ENCODE results near the gene SHOC2.

The SHOC2 gene

GRCh38 chr10:110980807-110981206, 61.4 kb downstream of the SHOC2 start:
- Histone ChIP-seq H3K4me3 (ENCODE audit: insufficient read depth in 1 of 2, low read depth in 1 of 2, low read length in 2 of 2) (no peak overlapping the region), H3K4ac (ENCODE audit: low read depth in 1 of 2, low read length in 2 of 2) (no peak overlapping the region), H3K9me3 (ENCODE audit: control insufficient read depth, low read length) (no peaks in the 10 kb centered on the region), H3K4me2 (ENCODE audit: low read length, poor library complexity, severe bottlenecking) (no peak overlapping the region), H3K4me1 (ENCODE audit: control insufficient read depth, insufficient read depth, low read depth, low read length) (no peaks in the 10 kb centered on the region), H4K8ac (ENCODE audit: low read length) (no peak overlapping the region), H3K23ac (ENCODE audit: low read length in 2 of 2) (no peak overlapping the region), H3K79me1 (replicated peaks; ENCODE audit: low read length, poor library complexity, severe bottlenecking) (peaks cover 8% of the 10 kb centered on the region), H3K36me3 (ENCODE audit: control insufficient read depth in 1 of 2, insufficient read depth in 2 of 2, low read depth in 1 of 2, low read length in 2 of 2) (peaks cover 0 to 34% of the 10 kb centered on the region in 2 experiments), H4K91ac (ENCODE audit: low read length) (no peak overlapping the region), H2BK15ac (ENCODE audit: low read depth, poor library complexity, severe bottlenecking) (no peak overlapping the region), H2AFZ (ENCODE audit: low read depth, low read length) (no peak overlapping the region), H3K9ac (ENCODE audit: low read length) (no peak overlapping the region), H3K27ac (ENCODE audit: low read length, poor library complexity, severe bottlenecking) (no peak overlapping the region), H3K14ac (ENCODE audit: low read length in 2 of 2) (no peak overlapping the region), H2BK120ac (ENCODE audit: low read depth, low read length) (no peak overlapping the region), H2BK5ac (ENCODE audit: low read depth, low read length, poor library complexity, severe bottlenecking) (no peak overlapping the region), H2BK12ac (ENCODE audit: low read length in 2 of 2) (no peak overlapping the region), H3K18ac (ENCODE audit: low read depth in 1 of 2, low read length in 2 of 2) (no peak overlapping the region), H3K27me3 (ENCODE audit: control insufficient read depth in 1 of 2, insufficient read depth in 1 of 2, low read length in 2 of 2) (no peaks in the 10 kb centered on the region), H2AK5ac (ENCODE audit: low read length, severe bottlenecking) (no peak overlapping the region)
- no peak for DNase-seq

GRCh38 chr10:110983466-110983865, 64.1 kb downstream of the SHOC2 start:
- Histone ChIP-seq H3K4me3 (ENCODE audit: insufficient read depth in 1 of 2, low read depth in 1 of 2, low read length in 2 of 2) (no peak overlapping the region), H3K9me3 (ENCODE audit: control insufficient read depth, low read length) (no peaks in the 10 kb centered on the region), H3K27ac (ENCODE audit: low read length, poor library complexity, severe bottlenecking) (no peak overlapping the region), H2BK15ac (ENCODE audit: low read depth, poor library complexity, severe bottlenecking) (no peak overlapping the region), H2AK5ac (ENCODE audit: low read length, severe bottlenecking) (no peak overlapping the region), H4K8ac (ENCODE audit: low read length) (no peak overlapping the region), H3K9ac (ENCODE audit: low read length) (no peak overlapping the region), H2BK5ac (ENCODE audit: low read depth, low read length, poor library complexity, severe bottlenecking) (no peak overlapping the region), H3K23ac (ENCODE audit: low read length in 2 of 2) (no peak overlapping the region), H4K91ac (ENCODE audit: low read length) (no peak overlapping the region), H3K79me1 (replicated peaks; ENCODE audit: low read length, poor library complexity, severe bottlenecking) (peaks cover 6% of the 10 kb centered on the region), H2BK12ac (ENCODE audit: low read length in 2 of 2) (no peak overlapping the region), H3K27me3 (ENCODE audit: control insufficient read depth in 1 of 2, insufficient read depth in 1 of 2, low read length in 2 of 2) (no peaks in the 10 kb centered on the region), H3K14ac (ENCODE audit: low read length in 2 of 2) (no peak overlapping the region), H3K18ac (ENCODE audit: low read depth in 1 of 2, low read length in 2 of 2) (no peak overlapping the region), H2BK120ac (ENCODE audit: low read depth, low read length) (no peak overlapping the region), H3K36me3 (ENCODE audit: control insufficient read depth in 1 of 2, insufficient read depth in 2 of 2, low read depth in 1 of 2, low read length in 2 of 2) (peaks cover 0 to 33% of the 10 kb centered on the region in 2 experiments), H2AFZ (ENCODE audit: low read depth, low read length) (no peak overlapping the region), H3K4ac (ENCODE audit: low read depth in 1 of 2, low read length in 2 of 2) (no peak overlapping the region), H3K4me2 (ENCODE audit: low read length, poor library complexity, severe bottlenecking) (no peak overlapping the region), H3K4me1 (ENCODE audit: control insufficient read depth, insufficient read depth, low read depth, low read length) (no peaks in the 10 kb centered on the region)
- 94% methylated on average over 2 of the region's 3 CpGs for WGBS
- no peak for DNase-seq

- no peak for DNase-seq
- Histone ChIP-seq H2BK120ac (ENCODE audit: low read depth, low read length) (no peak overlapping the region), H3K4me3 (ENCODE audit: insufficient read depth in 1 of 2, low read depth in 1 of 2, low read length in 2 of 2) (no peak overlapping the region), H3K14ac (ENCODE audit: low read length in 2 of 2) (no peak overlapping the region), H3K9me3 (ENCODE audit: control insufficient read depth, low read length) (no peaks in the 10 kb centered on the region), H3K4me2 (ENCODE audit: low read length, poor library complexity, severe bottlenecking) (no peak overlapping the region), H3K4me1 (ENCODE audit: control insufficient read depth, insufficient read depth, low read depth, low read length) (no peaks in the 10 kb centered on the region), H3K79me1 (replicated peaks; ENCODE audit: low read length, poor library complexity, severe bottlenecking) (peaks cover 6% of the 10 kb centered on the region), H2AK5ac (ENCODE audit: low read length, severe bottlenecking) (no peak overlapping the region), H4K8ac (ENCODE audit: low read length) (no peak overlapping the region), H4K91ac (ENCODE audit: low read length) (no peak overlapping the region), H3K9ac (ENCODE audit: low read length) (no peak overlapping the region), H3K27me3 (ENCODE audit: control insufficient read depth in 1 of 2, insufficient read depth in 1 of 2, low read length in 2 of 2) (no peaks in the 10 kb centered on the region), H3K18ac (ENCODE audit: low read depth in 1 of 2, low read length in 2 of 2) (no peak overlapping the region), H3K23ac (ENCODE audit: low read length in 2 of 2) (no peak overlapping the region), H3K4ac (ENCODE audit: low read depth in 1 of 2, low read length in 2 of 2) (no peak overlapping the region), H2AFZ (ENCODE audit: low read depth, low read length) (no peak overlapping the region), H2BK5ac (ENCODE audit: low read depth, low read length, poor library complexity, severe bottlenecking) (no peak overlapping the region), H3K27ac (ENCODE audit: low read length, poor library complexity, severe bottlenecking) (no peak overlapping the region), H2BK12ac (ENCODE audit: low read length in 2 of 2) (no peak overlapping the region), H2BK15ac (ENCODE audit: low read depth, poor library complexity, severe bottlenecking) (no peak overlapping the region), H3K36me3 (ENCODE audit: control insufficient read depth in 1 of 2, insufficient read depth in 2 of 2, low read depth in 1 of 2, low read length in 2 of 2) (peaks cover 0 to 16% of the 10 kb centered on the region in 2 experiments)
- no CpG with 5 or more reads among the region's 2 CpGs for WGBS
Observed at GRCh38 chr10:110985497-110986275, 66.3 kb downstream of the SHOC2 start.

GRCh38 chr10:110989016-110989415, 69.6 kb downstream of the SHOC2 start:
- Histone ChIP-seq H3K23ac (ENCODE audit: low read length in 2 of 2) (no peak overlapping the region), H3K36me3 (ENCODE audit: control insufficient read depth in 1 of 2, insufficient read depth in 2 of 2, low read depth in 1 of 2, low read length in 2 of 2) (peaks cover 0 to 8% of the 10 kb centered on the region in 2 experiments), H4K91ac (ENCODE audit: low read length) (no peak overlapping the region), H3K9me3 (ENCODE audit: control insufficient read depth, low read length) (no peaks in the 10 kb centered on the region), H2BK12ac (ENCODE audit: low read length in 2 of 2) (no peak overlapping the region), H3K9ac (ENCODE audit: low read length) (no peak overlapping the region), H3K27ac (ENCODE audit: low read length, poor library complexity, severe bottlenecking) (no peak overlapping the region), H3K4me1 (ENCODE audit: control insufficient read depth, insufficient read depth, low read depth, low read length) (no peaks in the 10 kb centered on the region), H2AFZ (ENCODE audit: low read depth, low read length) (no peak overlapping the region), H3K79me1 (replicated peaks; ENCODE audit: low read length, poor library complexity, severe bottlenecking) (peaks cover 5% of the 10 kb centered on the region), H3K4me2 (ENCODE audit: low read length, poor library complexity, severe bottlenecking) (no peak overlapping the region), H3K18ac (ENCODE audit: low read depth in 1 of 2, low read length in 2 of 2) (no peak overlapping the region), H4K8ac (ENCODE audit: low read length) (no peak overlapping the region), H3K4me3 (ENCODE audit: insufficient read depth in 1 of 2, low read depth in 1 of 2, low read length in 2 of 2) (no peak overlapping the region), H3K4ac (ENCODE audit: low read depth in 1 of 2, low read length in 2 of 2) (no peak overlapping the region), H2AK5ac (ENCODE audit: low read length, severe bottlenecking) (no peak overlapping the region), H3K14ac (ENCODE audit: low read length in 2 of 2) (no peak overlapping the region), H2BK15ac (ENCODE audit: low read depth, poor library complexity, severe bottlenecking) (no peak overlapping the region), H3K27me3 (ENCODE audit: control insufficient read depth in 1 of 2, insufficient read depth in 1 of 2, low read length in 2 of 2) (no peaks in the 10 kb centered on the region), H2BK120ac (ENCODE audit: low read depth, low read length) (no peak overlapping the region), H2BK5ac (ENCODE audit: low read depth, low read length, poor library complexity, severe bottlenecking) (no peak overlapping the region)
- WGBS: no CpG with 5 or more reads among the region's 1 CpG
- DNase-seq: no peak

All from mesenchymal stem cell (in vitro differentiated cells and primary cell).